GM18519 (cell line): Measurements from ENCODE around the gene AMT.

ENCODE experiments used
- ATAC-seq: cut with Tn5 transposase; IDR thresholded peaks from one replicate; pipeline ENCODE4 v1.9.1; 2021; ENCODE audit warnings: mild to moderate bottlenecking, moderate library complexity; ENCODE audit not compliant: unreplicated experiment, low FRiP score

AMT gene, protein sequence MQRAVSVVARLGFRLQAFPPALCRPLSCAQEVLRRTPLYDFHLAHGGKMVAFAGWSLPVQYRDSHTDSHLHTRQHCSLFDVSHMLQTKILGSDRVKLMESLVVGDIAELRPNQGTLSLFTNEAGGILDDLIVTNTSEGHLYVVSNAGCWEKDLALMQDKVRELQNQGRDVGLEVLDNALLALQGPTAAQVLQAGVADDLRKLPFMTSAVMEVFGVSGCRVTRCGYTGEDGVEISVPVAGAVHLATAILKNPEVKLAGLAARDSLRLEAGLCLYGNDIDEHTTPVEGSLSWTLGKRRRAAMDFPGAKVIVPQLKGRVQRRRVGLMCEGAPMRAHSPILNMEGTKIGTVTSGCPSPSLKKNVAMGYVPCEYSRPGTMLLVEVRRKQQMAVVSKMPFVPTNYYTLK

GRCh38 chr3:49422379-49423248 is at the start of gene AMT:
Gene AMT, minus strand, starts transcription at chr3:49422473. Its CDS starts 23 bp downstream, at chr3:49422450.
- no peak for ATAC-seq

GRCh38 chr3:49470714-49471420 is 48.6 kb upstream of the AMT start:
- ATAC-seq = peak; percentile 28

- peak; percentile 70 for ATAC-seq
These were observed 47.9 kb upstream of the AMT start, which contains the start of gene DAG1 for GRCh38 chr3:49469936-49470713. Gene DAG1, plus strand, starts transcription at chr3:49470267. Its CDS starts 40,268 bp downstream, at chr3:49510535.

GRCh38 chr3:49469037-49469935 is 47.0 kb upstream of the AMT start:
- no peak for ATAC-seq

- no peak for ATAC-seq
These were observed 43.8 kb upstream of the AMT start for GRCh38 chr3:49466085-49466484.

GRCh38 chr3:49465270-49466034 is 43.2 kb upstream of the AMT start:
- no peak for ATAC-seq

DNA sequence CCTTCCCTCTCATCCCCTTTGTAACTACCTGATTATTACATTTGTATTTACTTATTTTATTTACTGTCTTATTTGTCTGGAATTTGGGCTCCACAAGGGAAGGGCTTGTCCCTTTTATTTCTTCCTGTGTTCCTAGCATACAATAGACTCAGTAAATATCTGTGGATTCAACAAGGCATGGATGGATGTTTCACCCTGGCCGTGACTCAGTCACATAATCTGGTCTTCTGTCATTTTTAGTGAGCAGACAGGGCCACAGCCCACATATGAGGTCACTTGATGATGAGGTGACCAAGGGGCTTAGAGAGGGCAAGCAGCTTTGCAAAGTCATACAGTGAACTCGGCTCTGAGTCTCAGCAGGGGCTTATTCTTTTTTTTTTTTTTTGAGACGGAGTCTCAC is 39.9 kb upstream of the AMT start:
- ATAC-seq = no peak

GRCh38 chr3:49461443-49462171 is 39.3 kb upstream of the AMT start:
- no peak for ATAC-seq

DNA sequence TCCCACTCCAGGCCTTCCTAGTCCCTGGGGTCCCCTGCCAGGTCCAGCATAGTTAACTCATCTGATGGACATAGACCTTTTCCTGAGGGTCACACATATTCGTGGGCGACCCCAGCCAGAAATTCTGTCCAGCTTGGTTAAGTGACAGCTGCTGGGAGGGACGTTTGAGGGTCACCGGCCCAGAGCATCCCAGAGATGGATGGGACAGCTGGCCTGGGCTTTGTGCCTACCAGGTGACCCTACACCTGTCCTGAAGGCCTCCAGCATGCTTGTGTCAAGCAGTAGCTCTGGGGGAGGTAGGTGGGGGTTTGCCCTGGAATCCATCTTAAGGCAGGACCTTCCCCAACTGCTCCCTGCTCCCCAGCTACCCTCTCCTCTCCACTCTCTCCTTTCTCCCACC is 38.7 kb upstream of the AMT start:
- ATAC-seq = no peak

- no peak for ATAC-seq
These were observed 38.1 kb upstream of the AMT start for GRCh38 chr3:49460188-49460890.

GRCh38 chr3:49456466-49456865 is 34.2 kb upstream of the AMT start:
- no peak for ATAC-seq

DNA sequence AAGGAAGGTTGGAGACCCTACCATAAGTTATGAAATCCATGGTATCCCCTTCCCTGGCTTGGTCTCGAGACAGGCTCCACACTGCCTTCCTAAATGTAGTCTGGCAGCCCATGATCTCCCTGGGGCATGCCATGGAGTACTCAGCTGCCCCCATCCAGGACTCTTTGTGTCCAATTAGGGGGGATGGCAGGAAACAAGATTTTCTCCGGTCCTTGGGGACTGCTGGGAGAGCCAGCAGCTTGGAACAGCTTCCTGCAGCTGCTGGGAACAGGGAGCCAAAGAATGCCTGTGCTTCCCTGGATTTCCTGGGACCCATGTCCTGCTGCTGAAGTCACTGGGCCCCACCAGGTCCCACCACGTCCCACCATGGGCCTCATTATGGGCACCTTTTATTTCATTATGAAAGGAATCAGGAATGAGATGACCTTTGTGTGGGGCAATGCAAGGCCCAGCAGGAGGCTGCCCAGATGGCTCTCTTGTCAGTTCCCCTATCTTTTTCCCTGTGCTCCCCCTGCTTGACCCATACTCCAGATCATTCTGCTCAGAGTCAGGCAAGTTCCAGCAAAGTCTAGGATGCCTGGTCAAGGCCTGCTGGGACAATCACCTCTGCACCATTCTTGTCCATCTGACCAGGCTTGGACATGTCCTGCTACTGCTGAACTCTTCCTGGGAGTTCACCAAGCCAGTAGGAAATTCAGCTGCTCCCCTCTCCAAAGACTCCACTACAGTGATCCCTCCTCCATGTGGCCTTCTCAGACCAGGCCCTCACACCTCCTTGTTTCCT is 32.8 kb upstream of the AMT start:
- ATAC-seq = no peak

DNA sequence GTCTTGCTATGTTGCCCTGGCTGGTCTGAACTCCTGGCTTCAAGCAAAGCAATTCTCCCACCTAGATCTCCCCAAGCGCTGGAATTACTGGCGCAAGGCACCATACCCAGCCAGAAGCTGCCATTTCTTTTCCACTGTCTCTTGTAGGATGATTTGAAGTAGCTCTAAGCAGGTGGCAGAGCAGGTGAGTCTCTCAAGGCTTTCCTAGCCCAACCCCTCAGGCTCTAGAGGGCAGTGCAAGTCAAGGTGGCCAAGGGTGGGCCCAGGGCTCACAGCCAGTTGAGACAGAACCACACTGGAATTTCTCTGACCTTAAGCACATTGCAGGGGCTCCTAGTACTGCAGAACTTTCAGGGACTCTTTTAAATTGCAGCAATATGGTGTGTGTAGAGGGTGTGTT is 32.2 kb upstream of the AMT start:
- ATAC-seq = no peak

- ATAC-seq = no peak
These were observed 31.3 kb upstream of the AMT start for GRCh38 chr3:49453621-49454020.

- no peak for ATAC-seq
These were observed 23.1 kb upstream of the AMT start for GRCh38 chr3:49445391-49445790.

- no peak for ATAC-seq
These were observed 12.5 kb upstream of the AMT start for GRCh38 chr3:49434731-49435130.

- ATAC-seq = no peak
These were observed 6.4 kb upstream of the AMT start for GRCh38 chr3:49428752-49429080.
